Coronary artery (tissue), 2 donors: Measurements from ENCODE around the gene ERGIC1.
"Not testable (repeated sequence)": the region's sequence is repeated elsewhere in the genome, so short reads cannot be mapped to it uniquely, and the experiment has no call there.

Source experiments
- DNase-seq: peaks from one replicate; pipeline ENCODE4 v3.0.0-alpha.2; 2017; ENCODE audit warnings: low spot score
- H3K27ac ChIP-seq, 2 donors: fragments of 200-600 bp; sonication (generic); one replicate each; pipeline ENCODE4 v1.5.1; 2016 to 2019
- H3K4me3 ChIP-seq: fragments of 200-600 bp; sonication (generic); 2 replicates; pipeline ENCODE4 v1.5.1; 2016; ENCODE audit warnings: mild to moderate bottlenecking, moderate library complexity
- TF ChIP-seq, protein P1 (sequence below): fragments of 200-600 bp; sonication (generic); IDR thresholded peaks from one replicate; pipeline ENCODE4 v1.5.1; 2019; ENCODE audit warnings: antibody characterized with exemption

ERGIC1 gene

DNA sequence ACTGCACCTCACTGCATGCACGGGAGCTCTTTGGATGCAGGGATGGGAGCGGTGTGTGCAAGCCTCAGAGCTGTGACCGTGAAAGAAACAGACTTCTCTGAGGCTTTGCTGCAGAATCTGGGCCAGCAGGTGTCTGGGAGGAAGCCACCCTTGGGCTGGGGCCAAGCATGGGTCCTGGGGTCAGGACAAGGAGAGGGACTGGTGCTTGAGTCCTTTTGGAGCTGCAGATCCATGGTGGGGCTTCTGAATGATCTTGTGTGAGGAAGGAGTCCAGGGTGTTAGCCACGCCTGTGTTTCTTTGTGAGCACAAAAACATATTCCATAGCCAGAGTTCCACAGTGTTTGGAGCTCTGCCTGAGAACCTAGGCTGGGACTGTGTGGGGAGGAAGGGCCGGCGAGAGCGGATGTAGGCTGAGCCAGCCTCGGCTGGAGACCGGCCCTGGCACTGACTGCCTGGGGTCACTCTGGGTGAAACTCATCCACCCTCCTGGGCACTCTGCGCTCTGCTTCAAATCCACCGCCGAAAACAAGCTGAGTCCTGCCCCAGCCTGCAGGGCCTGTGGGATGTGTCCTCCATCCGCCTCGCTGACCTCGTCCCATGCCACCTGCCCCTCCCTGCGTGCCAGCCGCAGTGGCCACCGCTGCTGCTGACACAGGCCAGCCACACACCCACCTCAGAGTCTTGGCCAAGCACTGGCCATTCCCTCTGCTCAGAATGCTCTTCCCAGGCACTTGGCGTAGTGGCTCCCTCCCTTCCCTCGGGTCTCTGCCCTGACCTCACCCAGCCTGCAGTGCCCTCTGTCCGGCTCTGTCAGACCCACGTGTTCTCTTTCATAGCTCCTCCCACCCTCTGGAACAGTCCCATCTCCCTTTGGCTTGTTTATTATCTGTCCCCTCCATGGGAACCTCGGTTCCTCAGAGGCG lies 26.7 kb downstream of the ERGIC1 start:
- TF ChIP-seq, protein P1, sequence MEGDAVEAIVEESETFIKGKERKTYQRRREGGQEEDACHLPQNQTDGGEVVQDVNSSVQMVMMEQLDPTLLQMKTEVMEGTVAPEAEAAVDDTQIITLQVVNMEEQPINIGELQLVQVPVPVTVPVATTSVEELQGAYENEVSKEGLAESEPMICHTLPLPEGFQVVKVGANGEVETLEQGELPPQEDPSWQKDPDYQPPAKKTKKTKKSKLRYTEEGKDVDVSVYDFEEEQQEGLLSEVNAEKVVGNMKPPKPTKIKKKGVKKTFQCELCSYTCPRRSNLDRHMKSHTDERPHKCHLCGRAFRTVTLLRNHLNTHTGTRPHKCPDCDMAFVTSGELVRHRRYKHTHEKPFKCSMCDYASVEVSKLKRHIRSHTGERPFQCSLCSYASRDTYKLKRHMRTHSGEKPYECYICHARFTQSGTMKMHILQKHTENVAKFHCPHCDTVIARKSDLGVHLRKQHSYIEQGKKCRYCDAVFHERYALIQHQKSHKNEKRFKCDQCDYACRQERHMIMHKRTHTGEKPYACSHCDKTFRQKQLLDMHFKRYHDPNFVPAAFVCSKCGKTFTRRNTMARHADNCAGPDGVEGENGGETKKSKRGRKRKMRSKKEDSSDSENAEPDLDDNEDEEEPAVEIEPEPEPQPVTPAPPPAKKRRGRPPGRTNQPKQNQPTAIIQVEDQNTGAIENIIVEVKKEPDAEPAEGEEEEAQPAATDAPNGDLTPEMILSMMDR = no peak
- peak overlapping the region; percentile 59 for H3K4me3 ChIP-seq

DNA sequence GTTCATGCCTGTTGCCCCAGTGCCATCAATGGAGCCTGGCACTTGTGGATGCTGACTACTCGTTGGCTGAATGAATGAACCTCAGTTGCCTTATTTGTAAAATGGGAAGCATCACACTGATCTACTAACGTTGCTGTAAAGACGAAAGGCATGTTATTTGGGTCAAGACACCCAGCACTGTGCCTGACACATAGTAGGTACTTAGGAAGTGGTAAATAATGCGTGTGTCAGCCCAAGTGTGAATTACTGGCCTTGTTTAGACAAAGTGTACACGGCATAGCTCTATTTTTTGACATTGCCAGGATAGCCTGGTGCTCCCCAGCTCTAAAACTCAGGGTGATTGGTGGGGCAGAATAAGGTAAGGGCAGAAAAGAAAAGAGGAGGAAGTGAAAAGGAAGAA lies 27.4 kb downstream of the ERGIC1 start:
- Histone ChIP-seq H3K4me3 (peak overlapping the region; percentile 59), H3K27ac (peak overlapping the region; percentile 87 to 97)
- no peak for DNase-seq
- TF ChIP-seq, protein P1 = no peak

More for the DNA sequence above, 26.7 kb downstream of the ERGIC1 start:
- peak overlapping the region; percentile 87 to 97 for H3K27ac ChIP-seq
- DNase-seq = peak; percentile 97

GRCh38 chr5:172862165-172862801 lies 28.2 kb downstream of the ERGIC1 start:
- TF ChIP-seq, protein P1 = no peak
- peak overlapping the region; percentile 87 to 97 for H3K27ac ChIP-seq
- no peak for DNase-seq
- H3K4me3 ChIP-seq = no peak overlapping the region

- not testable (repeated sequence) for H3K27ac ChIP-seq, H3K4me3 ChIP-seq, DNase-seq
These were observed 30.1 kb downstream of the ERGIC1 start for GRCh38 chr5:172864171-172864570.

- no peak for DNase-seq
- TF ChIP-seq, protein P1 = no peak
- H3K27ac ChIP-seq = peak overlapping the region in 1 of 2 donors; percentile 98
- H3K4me3 ChIP-seq = no peak overlapping the region
These were observed 30.7 kb downstream of the ERGIC1 start for GRCh38 chr5:172864747-172865146.

DNA sequence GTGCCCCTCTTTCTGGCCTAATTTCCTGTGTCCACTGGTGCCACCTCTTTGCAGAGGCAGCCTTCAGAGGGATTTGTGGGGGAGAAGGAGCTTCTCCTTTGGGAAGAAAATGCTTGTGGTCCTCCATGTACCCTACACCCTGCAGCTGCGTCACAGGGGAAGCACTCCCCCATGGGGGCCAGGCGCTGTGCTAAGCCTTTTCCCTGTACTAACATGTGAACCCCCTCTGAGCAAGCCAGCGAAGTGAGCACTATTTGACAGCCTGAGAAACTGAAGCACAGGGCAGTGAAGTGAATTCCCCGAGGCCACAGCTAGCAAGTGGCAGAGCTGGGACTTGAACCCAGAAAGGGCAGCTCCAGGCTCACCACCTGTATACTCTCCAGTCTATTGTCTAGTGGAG lies 32.3 kb downstream of the ERGIC1 start:
- H3K27ac ChIP-seq = peak overlapping the region in 1 of 2 donors; percentile 98
- DNase-seq = no peak

More for the DNA sequence above, 32.3 kb downstream of the ERGIC1 start:
- H3K4me3 ChIP-seq = no peak overlapping the region
- TF ChIP-seq, protein P1 = no peak
